SKM-1 treated with dmso at 0.1 percent for 144 hours (cell line): ENCODE data around the gene GRID1.

ENCODE experiments used
- DNase-seq: peaks from one replicate; lab custom pipeline; 2025; ENCODE audit not compliant: unreplicated experiment; lab: John Stamatoyannopoulos, UW

GRID1 gene

GRCh38 chr10:86366033-86366901 is at the start of gene GRID1:
Gene GRID1 (minus strand): TSS chr10:86366795.
- DNase-seq: peak; percentile 42

DNA sequence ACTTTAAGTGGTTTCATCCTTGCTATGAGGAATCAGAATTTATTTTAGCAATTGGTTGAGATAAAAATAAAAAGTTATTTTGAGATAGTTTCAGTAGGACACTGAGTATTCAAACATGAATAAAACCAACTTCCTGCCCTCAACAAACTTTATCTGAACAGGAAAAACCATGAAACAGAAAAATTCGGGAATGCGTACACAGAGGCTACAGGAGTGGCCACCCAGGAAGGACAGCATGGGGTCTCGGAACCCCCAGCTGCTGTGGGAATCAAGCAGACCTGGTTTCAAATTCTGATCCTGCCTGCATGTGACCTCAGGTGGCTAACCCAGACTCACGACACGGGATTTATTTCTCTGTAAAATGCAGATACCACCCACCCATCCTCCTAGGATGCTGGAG is 49.0 kb upstream of the GRID1 start:
- no peak for DNase-seq

DNA sequence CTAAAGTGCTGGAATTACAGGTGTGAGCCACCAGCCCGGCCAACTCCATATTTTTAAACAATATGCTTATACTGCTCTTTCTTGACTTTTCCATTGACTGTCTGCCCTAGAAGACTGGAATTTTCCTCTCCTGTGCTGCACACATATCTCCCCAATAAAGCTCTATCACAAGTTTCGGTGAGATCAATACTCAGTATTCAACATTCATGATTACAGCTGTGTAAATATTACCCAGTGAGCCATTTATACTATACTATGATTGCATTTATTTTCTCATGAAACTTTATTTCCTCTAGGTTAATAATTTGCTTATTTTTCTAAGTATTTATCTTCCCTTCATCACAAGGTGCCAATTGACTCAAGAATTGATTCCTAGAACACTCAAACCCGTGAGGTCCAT is 48.5 kb upstream of the GRID1 start:
- DNase-seq: no peak

GRCh38 chr10:86413046-86413728 is 46.6 kb upstream of the GRID1 start:
- no peak for DNase-seq

DNA sequence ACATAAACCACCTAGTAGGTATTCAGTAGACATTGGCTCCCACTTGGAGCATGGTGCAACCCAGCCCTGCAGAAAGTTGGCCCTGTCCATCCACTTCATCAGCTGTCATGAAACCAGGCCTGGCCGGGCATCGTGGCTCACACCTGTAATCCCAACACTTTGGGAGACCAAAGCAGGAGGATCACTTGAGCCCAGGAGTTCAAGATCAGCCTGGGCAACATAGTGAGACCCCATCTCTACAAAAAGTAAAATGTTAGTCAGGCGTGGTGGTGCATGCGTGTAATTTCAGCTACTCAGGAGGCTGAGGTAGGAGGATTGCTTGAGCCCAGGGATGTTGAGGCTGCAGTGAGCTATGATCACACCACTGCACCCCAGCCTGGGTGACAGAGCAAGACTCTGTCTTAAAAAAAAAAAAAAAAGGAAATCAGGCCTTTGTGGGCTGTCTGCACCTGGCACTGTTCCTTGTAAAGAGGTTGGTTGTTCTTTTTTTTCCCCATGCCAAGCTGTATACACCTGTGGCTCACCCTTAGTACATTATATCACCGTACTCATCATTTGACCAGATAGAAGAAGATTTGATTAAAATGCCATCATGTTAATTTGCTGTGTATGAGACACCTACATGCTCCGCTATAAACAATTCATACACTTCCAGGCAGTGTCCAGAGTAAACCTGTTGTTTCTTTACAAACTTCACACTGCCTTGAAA is 45.4 kb upstream of the GRID1 start:
- DNase-seq: no peak

DNA sequence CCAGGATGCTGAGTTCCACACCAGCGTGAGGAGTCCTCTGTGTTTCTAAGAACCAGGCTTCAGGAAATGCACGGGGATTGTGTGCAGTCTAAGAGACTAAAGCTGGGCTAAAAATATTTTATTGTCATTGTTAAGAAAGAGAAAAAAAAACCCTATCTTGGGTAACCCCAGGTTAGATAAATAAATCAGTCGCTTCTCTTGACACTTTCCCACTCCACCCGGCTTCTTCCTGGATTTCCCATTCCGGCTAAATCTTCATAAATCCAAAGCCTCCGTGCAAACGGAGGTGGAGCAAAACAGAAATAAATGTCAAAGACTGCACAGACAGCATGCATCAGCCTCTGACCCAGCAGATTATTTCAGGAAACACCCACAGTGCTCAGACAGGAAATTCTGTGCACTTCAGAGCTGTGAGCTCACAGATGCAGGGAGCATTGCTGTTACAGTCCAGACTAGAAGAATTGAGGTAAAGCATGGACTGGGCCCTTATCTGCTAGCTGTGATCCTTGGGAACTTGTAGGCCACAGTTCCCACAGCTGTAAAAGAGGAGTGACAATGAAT is 44.8 kb upstream of the GRID1 start:
- peak; percentile 20 for DNase-seq

- no peak for DNase-seq
These were observed 44.0 kb upstream of the GRID1 start for GRCh38 chr10:86410542-86411124.

DNA sequence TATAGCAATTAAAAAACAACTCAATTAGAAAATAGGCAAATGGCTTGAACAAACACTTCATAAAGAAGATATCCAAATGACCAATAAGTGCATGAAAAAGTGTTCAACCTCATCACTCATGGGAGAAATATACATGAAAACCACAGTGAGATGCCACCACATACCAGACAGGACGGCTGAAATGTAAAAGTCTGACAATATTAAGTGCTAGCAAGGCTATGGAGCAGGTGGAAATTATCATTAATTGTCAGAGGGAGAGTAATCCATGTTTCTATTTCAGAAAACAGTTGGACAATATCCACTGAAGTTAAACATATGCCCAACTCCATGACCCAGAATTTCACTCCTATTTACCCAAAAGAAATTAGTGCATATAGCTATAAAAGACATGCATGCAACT is 42.6 kb upstream of the GRID1 start:
- no peak for DNase-seq

GRCh38 chr10:86403183-86403797 is 36.7 kb upstream of the GRID1 start:
- no peak for DNase-seq

DNA sequence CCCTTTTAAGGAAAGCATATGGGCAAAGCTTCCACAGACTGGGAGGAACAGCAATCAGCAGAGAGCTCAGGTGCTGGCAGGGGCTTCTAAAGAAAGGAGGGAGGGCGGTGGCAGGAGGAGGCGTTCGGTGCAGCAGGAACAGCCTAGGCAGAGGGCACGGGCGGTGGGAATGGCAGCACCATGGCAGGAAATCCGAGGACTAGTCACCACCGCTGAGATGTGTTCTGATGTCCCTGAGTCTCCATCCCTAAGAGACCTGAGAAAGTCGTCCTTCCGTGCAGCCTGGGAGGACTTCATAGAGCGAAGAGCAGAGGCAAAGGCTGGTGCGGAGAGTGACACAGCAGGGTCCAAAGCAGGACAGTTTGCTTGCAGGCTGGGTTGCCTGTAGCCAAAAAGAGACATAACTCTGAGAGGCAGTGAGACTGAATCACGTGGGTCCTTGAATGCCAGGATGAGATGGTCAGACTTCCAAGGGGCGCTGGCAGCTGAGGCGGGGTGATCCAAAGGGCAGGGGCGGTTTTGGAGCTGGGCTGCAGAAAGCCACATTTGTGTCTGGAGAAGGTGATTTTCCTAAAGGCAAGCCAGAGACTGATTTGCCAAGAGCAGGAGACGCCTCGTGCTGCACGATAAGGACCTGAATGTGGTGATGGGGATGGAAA is 35.8 kb upstream of the GRID1 start:
- no peak for DNase-seq

GRCh38 chr10:86401588-86402282 is 35.1 kb upstream of the GRID1 start:
- DNase-seq: no peak

GRCh38 chr10:86400705-86401587 is 34.4 kb upstream of the GRID1 start:
- DNase-seq: no peak

DNA sequence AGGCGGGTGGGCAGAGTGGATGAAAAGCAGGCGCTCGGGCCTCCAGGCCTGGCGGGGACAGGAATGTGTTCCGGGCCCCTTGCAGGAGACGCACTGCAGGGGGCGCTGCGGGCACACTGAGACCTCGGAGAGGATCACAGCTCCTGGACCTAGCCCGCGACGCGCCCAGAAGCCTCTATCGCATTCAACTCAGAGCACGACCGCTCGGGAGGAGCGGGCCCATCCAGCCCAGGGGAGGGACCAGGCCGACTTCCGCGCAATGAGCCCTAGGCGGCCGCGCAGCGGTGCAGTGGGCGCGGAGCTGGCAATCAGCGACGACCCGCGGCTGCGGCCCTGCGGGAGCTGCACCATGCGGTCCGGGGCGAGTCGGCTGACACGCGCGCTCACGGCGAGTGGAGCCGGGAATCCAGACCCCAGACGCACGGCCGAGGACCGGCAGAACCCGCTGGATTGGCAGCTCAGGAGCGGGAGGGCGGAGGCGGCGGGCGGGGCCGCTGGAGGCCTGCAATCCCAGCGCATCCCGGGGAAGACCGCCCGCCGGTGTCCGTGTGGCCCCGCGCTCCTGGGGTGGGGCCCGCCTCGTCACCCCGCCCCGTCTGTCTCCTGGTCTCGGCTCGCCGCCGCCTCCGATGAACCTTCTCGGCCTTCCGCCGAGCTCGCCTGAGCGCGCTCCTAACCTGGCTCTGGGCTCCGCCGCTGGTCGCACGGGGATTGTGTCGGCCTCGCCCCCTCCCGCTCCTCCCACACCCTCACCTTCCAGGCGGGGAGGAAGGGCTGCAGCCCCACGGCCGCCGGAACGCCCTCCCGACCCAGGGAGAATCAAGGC is 33.5 kb upstream of the GRID1 start:
- DNase-seq: peak; percentile 89

DNA sequence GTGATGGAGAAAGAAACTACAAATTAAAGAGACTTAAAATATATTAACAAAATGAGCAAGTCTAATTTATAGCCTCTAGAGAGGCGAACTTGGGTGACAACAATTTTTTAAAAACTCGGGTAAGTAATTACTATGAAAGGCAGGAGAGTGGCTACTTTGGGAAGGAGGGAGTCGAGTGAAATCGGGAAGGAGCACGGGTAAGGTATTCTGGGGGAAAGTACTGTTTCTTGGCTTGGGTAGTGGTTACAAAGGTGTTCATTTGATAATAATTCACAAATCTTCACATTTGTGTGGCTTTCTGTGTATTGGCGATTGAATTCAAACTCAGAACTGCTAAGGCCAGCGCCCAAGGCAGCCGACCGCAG is 32.9 kb upstream of the GRID1 start:
- no peak for DNase-seq

- DNase-seq: no peak
These were observed 30.5 kb upstream of the GRID1 start for GRCh38 chr10:86397120-86397519.

- no peak for DNase-seq
These were observed 27.4 kb upstream of the GRID1 start for GRCh38 chr10:86393862-86394455.

GRCh38 chr10:86393362-86393761 is 26.8 kb upstream of the GRID1 start:
- DNase-seq: no peak
